HG02981 (cell line): Measurements from ENCODE around the gene PLCB3.
A peak's percentile ranks its signal among the peaks of the same experiment; 100 is the strongest.

Source experiments
- ATAC-seq: cut with Tn5 transposase; IDR thresholded peaks from one replicate; pipeline ENCODE4 v1.9.1; 2021; ENCODE audit warnings: mild to moderate bottlenecking, moderate library complexity; ENCODE audit not compliant: unreplicated experiment

The PLCB3 gene

DNA sequence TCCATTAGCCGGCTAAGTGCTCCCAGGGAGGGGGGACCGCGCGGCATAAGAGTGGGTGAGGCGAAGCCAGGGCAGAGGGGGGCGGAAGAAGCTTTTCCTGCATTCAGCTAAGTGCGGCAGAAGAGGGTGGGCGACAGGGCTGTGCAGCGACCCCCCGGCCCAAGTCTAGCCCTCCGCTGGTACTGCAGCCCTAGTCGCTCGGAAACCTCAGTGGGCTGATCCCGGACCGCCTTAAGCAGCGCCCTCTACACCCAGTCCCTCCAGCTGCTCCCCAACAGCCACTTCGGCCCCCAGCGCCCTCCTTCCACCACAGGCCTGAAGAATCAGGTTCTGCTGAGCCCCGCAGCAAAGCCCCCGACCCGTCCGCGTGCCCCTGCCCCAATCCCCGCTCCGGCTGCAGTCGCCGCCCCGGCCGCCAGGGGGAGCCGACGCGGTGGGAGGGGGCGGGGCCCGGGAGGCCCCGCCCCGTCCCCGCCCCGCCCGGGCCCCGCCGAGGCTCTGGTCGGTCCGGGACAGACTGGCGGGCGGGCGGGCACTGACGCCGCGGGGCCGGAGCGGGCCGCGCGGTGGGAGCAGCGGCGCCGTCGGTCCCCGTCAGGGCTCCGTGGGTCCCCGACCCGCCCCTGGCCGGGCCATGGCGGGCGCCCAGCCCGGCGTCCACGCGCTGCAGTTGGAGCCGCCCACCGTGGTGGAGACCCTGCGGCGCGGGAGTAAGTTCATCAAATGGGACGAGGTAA, at the start of gene PLCB3:
Gene PLCB3, plus strand, starts transcription at position 515 of the 737 bp plus-strand sequence. Its CDS starts 120 bp downstream, at position 635.
- no peak for ATAC-seq

DNA sequence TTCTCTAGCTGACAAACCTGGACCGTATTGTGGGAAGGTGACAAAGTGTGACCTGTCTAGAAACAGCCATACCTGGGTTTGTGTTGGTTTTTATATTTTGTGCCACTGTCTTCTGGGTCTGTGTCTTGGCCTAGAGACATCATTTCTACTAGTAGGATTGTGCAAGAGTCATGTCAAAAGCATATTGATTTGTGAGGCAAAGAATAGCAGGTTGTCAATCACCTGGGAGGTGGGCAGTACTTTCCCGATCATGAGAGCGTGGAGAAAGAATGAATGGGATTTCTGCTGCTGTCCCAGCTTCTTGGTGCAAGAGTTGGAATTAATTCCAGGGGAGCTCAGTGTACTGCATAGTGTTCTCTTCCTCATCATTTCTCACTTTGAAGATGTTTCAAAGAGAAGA, 49.8 kb upstream of the PLCB3 start:
- no peak for ATAC-seq

DNA sequence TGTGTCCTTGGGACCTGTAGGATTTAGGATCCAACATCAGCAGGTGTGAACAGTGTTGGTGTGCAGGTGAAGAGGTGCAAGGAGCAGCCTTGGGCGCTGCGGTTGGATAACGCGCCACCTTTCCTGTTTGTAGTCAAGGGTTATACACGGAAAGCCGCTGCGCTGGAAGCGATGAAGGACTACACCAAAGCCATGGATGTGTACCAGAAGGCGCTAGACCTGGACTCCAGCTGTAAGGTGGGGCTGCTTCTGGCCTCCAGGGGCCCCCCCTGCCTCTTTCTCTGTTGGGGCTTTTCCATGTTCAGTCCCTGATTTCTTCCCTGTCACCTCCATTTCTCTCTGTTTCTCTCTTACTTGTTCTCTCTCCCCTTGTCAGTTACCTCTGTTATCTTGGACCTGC, 48.3 kb upstream of the PLCB3 start:
- ATAC-seq, result no peak

DNA sequence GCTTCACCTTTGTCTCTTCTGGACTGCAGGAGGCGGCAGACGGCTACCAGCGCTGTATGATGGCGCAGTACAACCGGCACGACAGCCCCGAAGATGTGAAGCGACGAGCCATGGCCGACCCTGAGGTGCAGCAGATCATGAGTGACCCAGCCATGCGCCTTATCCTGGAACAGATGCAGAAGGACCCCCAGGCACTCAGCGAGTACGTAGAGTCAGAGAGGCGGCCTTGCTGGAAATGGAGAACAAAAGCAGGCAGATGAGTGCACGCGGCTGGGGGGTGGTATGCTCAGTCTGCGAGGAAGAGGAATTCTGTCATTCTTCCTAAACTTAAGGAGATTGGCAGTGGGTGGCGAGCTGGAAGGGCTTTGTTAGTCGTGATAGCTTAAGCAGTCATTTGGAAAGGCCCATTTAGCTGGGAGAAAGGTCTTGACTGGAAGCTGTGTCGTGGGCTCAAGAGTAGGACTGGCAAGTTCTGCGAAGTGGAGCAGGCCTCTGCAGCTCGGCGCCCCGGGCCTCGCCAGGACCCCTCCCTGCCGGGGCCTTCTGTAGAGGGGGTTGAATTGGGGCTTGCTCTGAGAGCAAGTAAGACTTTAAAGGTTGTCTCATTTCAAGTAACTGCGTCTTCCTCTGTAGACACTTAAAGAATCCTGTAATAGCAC, 47.8 kb upstream of the PLCB3 start:
- no peak for ATAC-seq

DNA sequence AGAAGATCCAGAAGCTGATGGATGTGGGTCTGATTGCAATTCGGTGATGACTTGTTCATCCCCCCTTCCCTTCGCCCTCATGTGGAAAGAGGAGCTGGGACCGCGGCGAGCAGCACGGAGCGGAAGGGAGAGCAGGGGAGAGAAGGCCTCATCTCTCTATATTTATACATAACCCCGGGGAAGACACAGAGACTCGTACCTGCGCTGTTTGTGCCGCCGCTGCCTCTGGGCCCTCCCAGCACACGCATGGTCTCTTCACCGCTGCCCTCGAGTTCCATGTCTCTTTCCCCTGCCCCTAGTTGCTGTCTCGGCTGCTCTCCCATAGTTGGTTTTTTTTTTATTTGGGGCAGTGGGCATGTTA, 47.3 kb upstream of the PLCB3 start:
- no peak for ATAC-seq

DNA sequence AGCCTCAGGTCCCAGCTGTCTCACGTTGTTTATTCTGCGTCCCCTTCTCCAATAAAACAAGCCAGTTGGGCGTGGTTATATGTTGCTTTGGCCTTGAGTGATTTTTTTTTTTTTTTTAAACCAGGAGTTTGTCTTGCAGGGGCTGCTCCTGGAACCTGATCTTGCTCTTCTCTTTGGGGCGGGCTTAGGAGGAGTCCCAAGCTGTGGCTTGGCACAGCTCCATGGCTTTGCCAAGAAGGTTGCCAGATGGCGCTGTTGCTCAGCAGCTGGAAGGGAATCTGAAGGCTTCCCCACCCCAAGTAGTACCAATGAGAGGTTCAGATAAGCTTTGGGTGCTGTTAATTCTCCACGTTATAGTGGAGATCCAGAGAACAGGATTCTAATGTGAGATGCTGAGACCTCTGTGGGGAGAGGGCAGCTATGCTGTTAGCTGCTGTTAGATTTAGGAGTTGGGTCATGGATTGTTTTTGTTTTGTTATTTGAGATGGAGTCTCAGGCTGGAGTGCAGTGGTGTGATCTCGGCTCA, 46.8 kb upstream of the PLCB3 start:
- ATAC-seq, result no peak

DNA sequence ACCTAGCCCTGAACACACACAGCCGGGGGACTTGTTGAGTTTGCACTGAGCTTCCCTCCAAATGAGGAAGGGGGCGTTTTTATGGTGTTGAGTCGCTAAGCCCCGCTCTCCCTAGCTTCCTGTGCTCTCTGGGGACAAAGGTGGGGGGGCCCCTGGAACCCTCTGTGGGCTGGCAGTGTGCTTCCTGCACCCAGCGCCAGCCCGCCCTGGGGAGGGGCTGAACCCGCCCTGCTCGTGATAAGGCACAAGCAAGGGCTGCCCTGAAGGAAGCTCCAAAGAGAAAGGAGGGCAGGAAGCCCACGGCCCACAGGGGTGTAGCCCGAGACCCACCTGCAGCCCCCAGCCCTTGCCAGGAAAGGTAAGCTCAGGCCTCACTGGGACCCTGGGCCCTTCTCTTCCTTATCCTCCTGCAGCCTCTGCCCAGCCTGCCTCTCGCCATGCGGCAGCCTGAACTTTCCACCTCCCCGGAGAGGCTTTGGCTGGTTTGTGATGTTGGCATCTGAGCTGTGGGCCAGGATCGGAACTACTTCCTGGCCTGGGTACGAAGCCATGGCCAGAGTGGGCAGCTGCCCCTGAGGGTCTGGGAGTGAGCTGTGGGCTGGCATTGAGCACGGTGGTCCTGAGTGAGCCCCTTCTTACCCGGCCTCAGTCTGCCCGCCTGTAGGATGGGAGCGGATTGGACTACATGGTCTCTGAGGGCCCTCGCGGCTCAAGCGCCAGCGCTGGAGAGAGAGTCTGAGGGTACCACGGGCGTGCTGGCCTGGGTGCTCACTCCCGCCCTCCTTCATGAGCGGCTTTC, 44.7 kb upstream of the PLCB3 start, which contains the start of gene FERMT3:
Gene FERMT3, plus strand, starts transcription at position 265 of the 799 bp plus-strand sequence. CDS start 644 bp downstream, outside the sequence.
- ATAC-seq, result no peak

DNA sequence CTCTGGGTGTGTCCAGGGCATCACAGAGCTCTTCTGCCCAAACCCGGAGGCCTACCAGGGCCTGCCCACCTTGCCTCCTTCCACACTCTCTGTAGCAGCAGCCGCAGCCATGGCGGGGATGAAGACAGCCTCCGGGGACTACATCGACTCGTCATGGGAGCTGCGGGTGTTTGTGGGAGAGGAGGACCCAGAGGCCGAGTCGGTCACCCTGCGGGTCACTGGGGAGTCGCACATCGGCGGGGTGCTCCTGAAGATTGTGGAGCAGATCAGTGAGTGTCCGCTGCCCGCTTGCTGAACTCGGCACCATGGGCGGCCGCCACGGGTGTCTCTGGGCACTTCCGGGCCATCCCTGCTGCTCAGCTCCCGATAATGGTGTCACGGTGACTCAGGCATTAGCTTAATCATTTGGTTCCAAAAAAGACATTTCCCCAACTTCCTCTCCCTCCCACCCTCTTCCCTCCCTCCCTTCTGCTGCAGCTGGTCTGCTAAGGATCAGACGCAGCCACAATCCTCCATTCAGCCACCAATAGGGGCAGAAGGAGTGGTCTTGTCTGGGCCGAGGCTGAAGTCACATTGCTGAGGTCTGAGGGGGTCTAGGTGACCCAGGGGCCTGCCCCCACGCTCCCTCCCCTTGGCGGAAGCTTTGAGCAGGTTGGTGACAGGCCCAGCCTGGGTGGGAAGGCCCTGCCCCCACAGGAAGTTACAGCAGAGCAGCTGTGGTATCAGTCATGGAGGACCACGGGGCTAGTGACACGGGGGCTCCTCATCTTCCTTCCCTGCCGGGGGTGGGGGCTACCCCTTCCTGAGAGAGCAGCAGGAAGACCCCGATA, 43.9 kb upstream of the PLCB3 start:
- peak; percentile 52 for ATAC-seq

DNA sequence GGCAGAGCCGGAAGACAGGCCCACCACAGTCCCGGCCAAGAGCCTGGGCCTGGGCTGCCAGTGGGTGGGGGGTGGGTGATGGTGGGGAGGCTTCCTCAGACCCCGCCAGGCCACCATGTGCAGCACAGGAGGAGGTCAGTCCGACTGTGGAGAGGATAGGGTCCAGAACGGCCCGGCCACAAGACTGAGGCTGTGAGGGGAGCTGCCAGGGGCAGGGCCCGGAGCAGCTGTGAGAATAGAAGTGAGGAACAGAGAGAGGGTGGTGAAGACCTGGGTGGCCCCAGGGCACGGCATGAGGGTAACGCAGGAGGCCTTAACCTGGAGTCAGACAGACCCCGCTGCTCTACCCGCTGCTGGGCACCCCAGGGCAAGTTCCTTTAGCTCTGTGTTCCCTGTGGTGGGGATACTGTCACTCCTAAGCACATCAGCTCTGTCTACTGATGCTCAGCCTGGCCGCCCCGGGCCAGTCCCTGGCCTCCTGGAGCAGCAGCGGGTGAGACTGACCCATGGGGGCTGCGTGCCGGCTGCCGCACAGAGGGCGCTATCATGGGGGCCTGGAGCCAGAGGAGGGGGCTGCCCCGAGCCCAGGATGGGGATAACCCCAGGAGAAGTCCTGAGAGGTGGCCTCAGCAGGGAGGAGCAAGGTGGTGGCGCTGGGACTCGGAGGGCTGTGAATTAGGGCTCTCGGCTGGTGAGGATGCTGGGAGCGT, 43.1 kb upstream of the PLCB3 start:
- ATAC-seq, result no peak

DNA sequence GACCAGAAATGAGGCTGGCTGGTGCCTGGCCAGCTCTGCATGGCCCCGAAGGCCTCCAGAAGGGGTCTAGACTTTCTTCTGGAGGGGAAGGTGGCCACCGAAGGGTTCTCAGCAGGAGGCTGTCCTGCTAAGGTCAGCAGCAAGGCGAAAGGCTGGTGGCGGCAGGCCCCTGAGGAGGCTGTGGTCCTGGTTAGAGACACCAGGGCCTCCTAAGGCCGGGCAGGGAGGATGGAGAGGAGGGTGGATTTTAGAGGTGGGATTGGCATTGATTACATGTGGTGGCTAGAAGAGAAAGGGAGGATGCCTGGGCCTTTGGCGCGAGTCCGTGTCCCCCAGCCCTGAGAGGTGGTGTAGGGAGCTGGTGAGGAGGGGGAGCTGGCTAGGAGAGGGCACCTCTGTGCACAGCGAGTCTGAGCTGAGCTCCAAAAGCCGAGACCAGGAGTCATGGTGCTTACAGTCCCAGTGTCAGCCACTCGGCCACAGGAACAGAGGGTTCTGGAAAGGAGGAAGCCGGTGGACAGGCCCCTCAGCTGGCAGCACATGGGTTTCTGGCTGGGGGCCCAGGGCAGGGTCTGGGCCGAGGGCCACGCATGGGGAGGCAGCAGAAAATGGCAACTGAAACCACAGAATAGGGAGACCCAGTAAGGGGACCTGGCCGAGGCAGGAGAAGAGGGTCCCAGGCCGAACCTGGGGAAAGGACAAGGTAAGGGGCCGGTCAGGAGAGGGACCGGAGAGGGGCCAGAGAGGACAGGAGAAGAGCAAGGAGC, 42.4 kb upstream of the PLCB3 start:
- no peak for ATAC-seq

DNA sequence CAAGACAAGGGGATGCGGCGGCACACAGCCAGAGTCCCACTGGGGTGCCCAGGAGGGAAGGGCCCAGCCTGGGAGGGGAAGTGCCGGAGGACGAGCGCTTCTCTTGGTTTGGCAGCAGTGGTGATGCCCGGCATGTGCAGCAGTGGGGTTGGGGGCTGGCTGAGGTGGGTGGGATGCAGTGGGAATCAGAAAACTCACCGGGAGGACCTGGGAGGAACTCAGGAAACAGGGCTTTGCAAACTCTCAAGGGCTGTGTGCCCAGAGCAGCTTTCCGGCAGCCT, 41.8 kb upstream of the PLCB3 start:
- no peak for ATAC-seq

DNA sequence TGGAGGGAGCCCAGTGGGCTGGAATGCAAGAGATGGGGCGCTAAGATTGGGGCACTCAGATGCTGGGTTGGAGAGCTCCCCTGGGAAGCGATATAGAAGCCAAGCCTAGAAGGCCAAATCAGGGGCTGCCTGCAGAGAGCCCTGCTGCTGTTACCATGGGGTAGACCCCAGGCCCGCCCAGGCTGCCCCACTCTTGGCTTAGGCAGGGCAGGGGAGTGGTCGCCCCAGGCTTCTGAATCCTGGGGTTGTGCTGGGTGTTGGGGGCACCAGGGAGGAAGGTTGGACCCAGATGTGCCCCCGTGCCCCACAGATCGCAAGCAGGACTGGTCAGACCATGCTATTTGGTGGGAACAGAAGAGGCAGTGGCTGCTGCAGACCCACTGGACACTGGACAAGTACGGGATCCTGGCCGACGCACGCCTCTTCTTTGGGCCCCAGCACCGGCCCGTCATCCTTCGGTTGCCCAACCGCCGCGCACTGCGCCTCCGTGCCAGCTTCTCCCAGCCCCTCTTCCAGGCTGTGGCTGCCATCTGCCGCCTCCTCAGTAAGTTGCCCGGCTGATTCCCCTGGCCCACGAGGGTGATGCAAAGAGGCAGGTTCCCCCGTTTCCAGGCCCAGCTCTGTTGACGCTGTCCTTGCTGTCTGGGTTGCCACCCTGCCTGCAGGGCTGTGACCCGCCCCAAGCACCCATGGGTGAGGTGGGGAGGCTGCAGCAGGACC, 40.9 kb upstream of the PLCB3 start:
- no peak for ATAC-seq

DNA sequence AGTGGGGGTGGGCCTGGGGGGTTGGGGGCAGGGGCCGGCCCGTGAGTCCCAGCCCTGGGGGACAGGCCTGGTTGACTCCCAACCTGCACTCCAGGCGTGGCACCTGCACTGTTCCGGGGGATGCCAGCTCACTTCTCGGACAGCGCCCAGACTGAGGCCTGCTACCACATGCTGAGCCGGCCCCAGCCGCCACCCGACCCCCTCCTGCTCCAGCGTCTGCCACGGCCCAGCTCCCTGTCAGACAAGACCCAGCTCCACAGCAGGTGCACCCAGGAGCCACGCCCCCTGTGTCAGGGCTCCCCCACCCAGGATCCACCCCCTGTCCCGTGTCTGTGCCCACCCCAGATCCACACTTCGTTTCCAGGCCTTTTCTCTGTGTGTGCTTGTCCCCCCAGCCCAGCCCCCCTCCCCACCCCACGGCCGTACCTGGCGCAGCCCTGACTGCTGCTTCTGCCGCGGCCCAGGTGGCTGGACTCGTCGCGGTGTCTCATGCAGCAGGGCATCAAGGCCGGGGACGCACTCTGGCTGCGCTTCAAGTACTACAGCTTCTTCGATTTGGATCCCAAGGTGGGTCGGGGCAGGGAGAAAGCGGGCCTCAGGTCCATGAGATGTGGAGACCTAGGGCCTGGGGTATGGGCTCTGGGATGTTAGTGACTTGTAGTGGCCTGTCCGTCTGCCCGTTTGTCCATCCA, 40.0 kb upstream of the PLCB3 start:
- no peak for ATAC-seq

DNA sequence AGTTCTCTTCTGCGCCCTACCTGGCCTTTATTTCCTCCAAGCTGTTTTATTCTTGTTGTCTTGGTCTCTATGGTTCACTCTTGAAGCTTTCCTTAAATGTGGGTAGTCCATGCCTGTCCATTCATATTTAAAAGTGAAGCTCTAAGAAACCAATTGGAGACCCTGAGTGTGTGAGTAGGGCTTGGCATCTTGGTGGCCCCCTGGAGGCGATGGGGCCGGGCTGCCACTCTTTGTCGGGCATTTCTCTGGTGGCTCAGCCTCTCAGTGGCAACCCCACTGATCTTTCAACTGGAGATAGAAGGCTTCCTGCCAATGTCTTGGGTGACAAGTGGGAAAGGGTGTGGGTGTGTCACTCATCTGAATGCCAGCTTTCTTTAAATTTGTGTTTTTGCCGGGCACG, 34.5 kb upstream of the PLCB3 start:
- no peak for ATAC-seq

DNA sequence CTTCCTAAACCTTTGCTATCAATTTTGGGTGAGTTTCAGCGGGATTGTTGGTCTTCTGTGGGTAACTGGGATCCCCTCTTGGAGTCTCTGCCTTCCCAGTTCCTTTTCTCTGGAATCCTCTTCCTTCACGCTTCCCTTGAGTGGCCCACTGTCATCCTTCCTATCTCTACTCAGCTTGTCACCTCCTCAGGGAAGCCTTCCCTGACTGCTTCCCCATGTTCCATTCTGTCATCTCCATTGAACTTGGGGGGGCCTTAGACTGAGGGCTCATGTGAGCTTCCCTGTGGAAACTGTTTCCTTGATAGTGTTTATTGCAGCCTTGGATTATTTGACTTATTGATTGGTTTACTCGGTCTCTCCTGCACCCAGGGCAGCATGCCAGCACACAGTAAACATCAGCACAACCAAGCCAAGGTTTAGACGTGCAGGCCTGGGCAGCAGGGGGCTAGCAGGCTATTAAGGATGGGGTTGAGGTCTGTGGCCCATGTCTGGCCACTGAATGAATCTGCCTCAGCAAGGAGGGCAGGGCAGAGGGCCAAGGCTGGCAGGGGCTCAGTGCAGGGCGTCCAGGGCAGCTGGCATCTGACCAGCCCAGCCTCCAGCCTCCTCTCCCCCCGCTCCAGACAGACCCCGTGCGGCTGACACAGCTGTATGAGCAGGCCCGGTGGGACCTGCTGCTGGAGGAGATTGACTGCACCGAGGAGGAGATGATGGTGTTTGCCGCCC, 32.5 kb upstream of the PLCB3 start:
- ATAC-seq, result no peak

DNA sequence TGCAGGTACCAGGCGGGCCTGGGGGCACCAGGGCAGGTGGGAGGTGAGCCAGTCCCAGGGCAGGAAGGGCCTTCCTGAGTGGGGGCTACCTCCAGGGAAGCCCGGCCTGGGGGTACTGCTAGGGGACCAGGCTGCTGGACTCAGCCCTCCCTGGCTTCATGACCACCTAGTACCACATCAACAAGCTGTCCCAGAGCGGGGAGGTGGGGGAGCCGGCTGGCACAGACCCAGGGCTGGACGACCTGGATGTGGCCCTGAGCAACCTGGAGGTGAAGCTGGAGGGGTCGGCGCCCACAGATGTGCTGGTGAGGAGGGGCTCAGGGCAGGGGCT, 32.0 kb upstream of the PLCB3 start:
- ATAC-seq, result no peak

DNA sequence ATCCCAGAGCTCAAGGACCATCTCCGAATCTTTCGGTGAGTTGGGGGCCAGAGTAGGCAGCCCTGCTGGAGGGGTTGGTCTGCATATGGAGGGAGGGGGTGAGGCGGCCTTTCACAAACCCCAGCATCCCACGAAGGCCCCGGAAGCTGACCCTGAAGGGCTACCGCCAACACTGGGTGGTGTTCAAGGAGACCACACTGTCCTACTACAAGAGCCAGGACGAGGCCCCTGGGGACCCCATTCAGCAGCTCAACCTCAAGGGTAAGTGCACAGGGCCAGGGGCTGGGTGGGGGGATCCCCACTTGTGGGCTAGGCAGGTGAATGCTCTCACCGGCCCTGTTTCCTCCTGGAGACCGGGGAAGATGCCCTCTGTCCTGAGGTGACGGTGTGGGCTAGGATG, 31.6 kb upstream of the PLCB3 start:
- ATAC-seq, result no peak

DNA sequence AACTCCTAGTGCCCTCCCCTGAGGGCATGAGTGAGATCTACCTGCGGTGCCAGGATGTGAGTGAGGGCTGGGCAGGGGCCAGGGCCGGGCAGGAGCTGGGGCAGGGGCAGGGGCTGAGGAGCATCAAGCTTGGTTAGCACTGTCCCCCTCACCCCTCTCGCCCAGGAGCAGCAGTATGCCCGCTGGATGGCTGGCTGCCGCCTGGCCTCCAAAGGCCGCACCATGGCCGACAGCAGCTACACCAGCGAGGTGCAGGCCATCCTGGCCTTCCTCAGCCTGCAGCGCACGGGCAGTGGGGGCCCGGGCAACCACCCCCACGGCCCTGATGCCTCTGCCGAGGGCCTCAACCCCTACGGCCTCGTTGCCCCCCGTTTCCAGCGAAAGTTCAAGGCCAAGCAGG, 31.1 kb upstream of the PLCB3 start:
- no peak for ATAC-seq
